GM23338 (cell line): Measurements from ENCODE around the gene SMIM13. TPM values are rescaled to one million over a fixed set of nuclear protein-coding genes. Genes with fewer than 3 reads are reported as not detected.

Experiments
- ATAC-seq: fragments of 200-7000 bp; cut with Tn5 transposase; 3 replicates; pipeline ENCODE4 v1.9.1; 2020
- DNase-seq: peaks from one replicate; pipeline ENCODE4 v3.0.0-alpha.2; 2015; ENCODE audit warnings: low spot score
- H2AFZ ChIP-seq: fragments of 200-600 bp; sonication (generic); 2 replicates; pipeline ENCODE4 v1.8.0; 2016; ENCODE audit warnings: antibody characterized with exemption, mild to moderate bottlenecking, moderate library complexity
- H3F3A ChIP-seq: fragments of 200-600 bp; sonication (generic); replicated peaks from 2 replicates; pipeline ENCODE4 v1.8.0; 2017; ENCODE audit warnings: antibody characterized with exemption, mixed run types, low read depth
- H3K27ac ChIP-seq: fragments of 200-600 bp; sonication (generic); 2 replicates; pipeline ENCODE4 v1.6.1; 2016; ENCODE audit warnings: low read depth
- H3K27me3 ChIP-seq: fragments of 200-600 bp; sonication (generic); 2 replicates; pipeline ENCODE4 v1.8.0; 2016; ENCODE audit warnings: mild to moderate bottlenecking, mixed run types, moderate library complexity; ENCODE audit not compliant: insufficient read depth
- H3K36me3 ChIP-seq: fragments of 200-600 bp; sonication (generic); 2 replicates; pipeline ENCODE4 v1.8.0; 2016; ENCODE audit warnings: mild to moderate bottlenecking; ENCODE audit not compliant: insufficient read depth
- H3K4me1 ChIP-seq: fragments of 200-600 bp; sonication (generic); 2 replicates; pipeline ENCODE4 v1.8.0; 2016; ENCODE audit warnings: mild to moderate bottlenecking, moderate library complexity; ENCODE audit not compliant: insufficient read depth
- H3K4me2 ChIP-seq: fragments of 200-600 bp; sonication (generic); 2 replicates; pipeline ENCODE4 v1.7.1; 2017; ENCODE audit warnings: mixed run types
- H3K4me3 ChIP-seq: fragments of 200-600 bp; sonication (generic); 2 replicates; pipeline ENCODE4 v1.6.1; 2016; ENCODE audit warnings: mixed run types
- H3K79me2 ChIP-seq: fragments of 200-600 bp; sonication (generic); replicated peaks from 2 replicates; pipeline ENCODE4 v1.8.0; 2017; ENCODE audit warnings: mild to moderate bottlenecking; ENCODE audit not compliant: insufficient read depth
- H3K9me2 ChIP-seq: fragments of 200-600 bp; sonication (generic); 2 replicates; pipeline ENCODE4 v1.8.0; 2017; ENCODE audit not compliant: insufficient read depth
- H4K20me1 ChIP-seq: fragments of 200-600 bp; sonication (generic); replicated peaks from 2 replicates; pipeline ENCODE4 v1.8.0; 2017; ENCODE audit warnings: mild to moderate bottlenecking; ENCODE audit not compliant: insufficient read depth
- H3K27ac Mint-ChIP-seq: 2 replicates; pipeline ENCODE4 v1.8.0; 2020; ENCODE audit warnings: inconsistent platforms, mild to moderate bottlenecking, moderate library complexity, mixed read lengths
- H3K27me3 Mint-ChIP-seq: 3 replicates; pipeline ENCODE4 v1.8.0; 2022; ENCODE audit warnings: low read depth, mild to moderate bottlenecking, moderate library complexity, mixed read lengths, inconsistent platforms; ENCODE audit not compliant: insufficient read depth, poor library complexity
- H3K36me3 Mint-ChIP-seq: 3 replicates; pipeline ENCODE4 v1.8.0; 2021; ENCODE audit warnings: low read depth, mild to moderate bottlenecking, inconsistent platforms, moderate library complexity, mixed read lengths
- H3K4me1 Mint-ChIP-seq: 3 replicates; pipeline ENCODE4 v1.8.0; 2020; ENCODE audit warnings: mild to moderate bottlenecking, inconsistent platforms, mixed read lengths
- H3K4me3 Mint-ChIP-seq: 3 replicates; pipeline ENCODE4 v1.8.0; 2021; ENCODE audit warnings: moderate library complexity, mild to moderate bottlenecking, inconsistent platforms, mixed read lengths
- H3K9me3 Mint-ChIP-seq: 3 replicates; pipeline ENCODE4 v1.8.0; 2020; ENCODE audit warnings: moderate library complexity, mild to moderate bottlenecking, inconsistent platforms, mixed read lengths
- CREB1 ChIP-seq: fragments of 250-450 bp; sonication (Bioruptor Pico); IDR thresholded peaks from 2 replicates; pipeline ENCODE4 v1.5.0; 2020; ENCODE audit warnings: low read depth, mild to moderate bottlenecking, moderate library complexity
- EZH2 ChIP-seq: fragments of 200-600 bp; sonication (generic); IDR thresholded peaks from one replicate; pipeline ENCODE4 v1.8.0; 2017; ENCODE audit warnings: antibody characterized with exemption, mild to moderate bottlenecking, low read depth; ENCODE audit not compliant: unreplicated experiment
- EZH2phosphoT487 ChIP-seq: fragments of 200-600 bp; sonication (generic); IDR thresholded peaks from one replicate; pipeline ENCODE4 v1.8.1; 2018; ENCODE audit warnings: antibody characterized with exemption; ENCODE audit not compliant: unreplicated experiment
- JUNB ChIP-seq: IDR thresholded peaks from one replicate; pipeline ENCODE4 v1.6.1; 2016; ENCODE audit warnings: antibody characterized with exemption; ENCODE audit not compliant: unreplicated experiment
- NANOG ChIP-seq: IDR thresholded peaks from 2 replicates; pipeline ENCODE4 v1.6.1; 2016; ENCODE audit warnings: antibody characterized with exemption, borderline replicate concordance
- POLR2AphosphoS5 ChIP-seq: IDR thresholded peaks from 2 replicates; pipeline ENCODE4 v1.6.1; 2016; ENCODE audit warnings: antibody characterized with exemption, low read depth
- STAT1 ChIP-seq: IDR thresholded peaks from one replicate; pipeline ENCODE4 v1.6.1; 2016; ENCODE audit warnings: antibody characterized with exemption; ENCODE audit not compliant: unreplicated experiment
- ZNF114 ChIP-seq: fragments of 250-450 bp; sonication (Bioruptor Pico); IDR thresholded peaks from 2 replicates; pipeline ENCODE4 v1.5.0; 2020; ENCODE audit warnings: mild to moderate bottlenecking, moderate library complexity
- ZNF331 ChIP-seq: fragments of 250-450 bp; sonication (Bioruptor Pico); IDR thresholded peaks from 2 replicates; pipeline ENCODE4 v1.5.0; 2020; ENCODE audit warnings: low read depth, mild to moderate bottlenecking, moderate library complexity
- polyA plus RNA-seq: library from polyadenylated mRNA; unstranded; fragments of >200 nt; fragmentation: Nextera tagmentation; extraction: Ambion mirVana; gene quantifications from 2 replicates; pipeline ENCODE4 v1.2.1, GENCODE V29; 2016
- total RNA-seq: library from RNA; depleted of rRNA; stranded (reverse); fragments of >200 nt; shearing (Covaris generic); gene quantifications from 2 replicates; pipeline ENCODE4 v1.2.3, GENCODE V29; 2014
- TF ChIP-seq, protein P1 (sequence below): IDR thresholded peaks from 2 replicates; pipeline ENCODE4 v1.6.1; 2016; ENCODE audit warnings: antibody characterized with exemption
- TF ChIP-seq, protein P2 (sequence below): fragments of 250-450 bp; sonication (Bioruptor Pico); IDR thresholded peaks from 2 replicates; pipeline ENCODE4 v1.5.0; 2020; ENCODE audit warnings: mild to moderate bottlenecking, moderate library complexity
- TF ChIP-seq, protein P3 (sequence below), 2 experiments: fragments of 200-600 bp in 1 of 2; sonication (generic) in 1 of 2; conservative IDR thresholded peaks; 2 replicates each; pipeline versions ENCODE4 v1.5.1 to v1.6.1; 2016 to 2017; ENCODE audit warnings: antibody characterized with exemption in 2 of 2, low read depth in 2 of 2, mild to moderate bottlenecking in 2 of 2, moderate library complexity in 1 of 2
- TF ChIP-seq, protein P4 (sequence below): IDR thresholded peaks from one replicate; pipeline ENCODE4 v1.6.1; 2018; ENCODE audit warnings: antibody characterized with exemption; ENCODE audit not compliant: unreplicated experiment

Gene SMIM13
- total and polyA plus RNA-seq, 2 experiments from 2014 or later: 7.2 to 12.7 TPM

DNA sequence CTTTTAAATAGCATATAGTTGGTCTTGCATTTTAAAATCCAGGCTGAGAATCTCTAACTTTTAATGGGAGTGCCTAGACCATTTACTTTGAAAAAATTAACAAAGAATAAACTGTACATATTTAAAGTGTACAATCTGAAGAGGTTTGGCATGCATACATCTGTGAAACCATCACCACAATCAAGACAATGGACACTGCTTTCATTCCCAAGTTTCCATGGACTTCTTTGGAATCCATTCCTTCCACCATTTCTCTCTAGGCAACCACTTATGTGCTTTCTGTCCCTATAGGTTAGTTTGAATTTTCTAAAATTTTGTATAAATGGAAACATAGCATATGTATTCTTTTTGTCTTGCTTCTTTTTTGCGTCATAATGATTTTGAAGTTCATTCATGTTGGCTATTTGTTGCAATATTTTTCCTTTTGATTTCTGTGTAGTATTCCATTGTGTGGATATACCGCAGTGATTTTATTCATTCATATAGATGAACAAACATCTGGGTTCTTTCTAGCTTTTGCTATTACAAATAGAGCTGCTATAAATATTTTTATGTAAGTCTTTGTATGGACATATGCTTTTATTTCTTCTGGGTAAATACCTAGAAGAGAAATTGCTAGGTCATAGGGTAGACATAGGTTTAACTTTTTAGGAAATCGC lies 88.0 kb downstream of the SMIM13 start:
- H3K4me1 Mint-ChIP-seq: peaks cover 15% of the 10 kb centered on the region
- ATAC-seq (no peak), DNase-seq (no peak)
- Histone ChIP-seq H3K4me3 (no peak overlapping the region), H2AFZ (no peak overlapping the region), H3K36me3 (peaks cover 6% of the 10 kb centered on the region), H3K4me2 (no peak overlapping the region), H3K4me1 (peaks cover 16% of the 10 kb centered on the region), H4K20me1 (no peaks in the 10 kb centered on the region), H3F3A (no peaks in the 10 kb centered on the region), H3K27me3 (no peaks in the 10 kb centered on the region), H3K27ac (no peak overlapping the region), H3K79me2 (no peaks in the 10 kb centered on the region), H3K9me2 (peaks cover 6% of the 10 kb centered on the region; the same call in 1 of the 2 replicates)
- H3K27me3 Mint-ChIP-seq: peaks cover 4% of the 10 kb centered on the region
- no peak overlapping the region for H3K4me3 Mint-ChIP-seq
- TF ChIP-seq, protein P1, sequence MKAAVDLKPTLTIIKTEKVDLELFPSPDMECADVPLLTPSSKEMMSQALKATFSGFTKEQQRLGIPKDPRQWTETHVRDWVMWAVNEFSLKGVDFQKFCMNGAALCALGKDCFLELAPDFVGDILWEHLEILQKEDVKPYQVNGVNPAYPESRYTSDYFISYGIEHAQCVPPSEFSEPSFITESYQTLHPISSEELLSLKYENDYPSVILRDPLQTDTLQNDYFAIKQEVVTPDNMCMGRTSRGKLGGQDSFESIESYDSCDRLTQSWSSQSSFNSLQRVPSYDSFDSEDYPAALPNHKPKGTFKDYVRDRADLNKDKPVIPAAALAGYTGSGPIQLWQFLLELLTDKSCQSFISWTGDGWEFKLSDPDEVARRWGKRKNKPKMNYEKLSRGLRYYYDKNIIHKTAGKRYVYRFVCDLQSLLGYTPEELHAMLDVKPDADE: no peak
- TF ChIP-seq EZH2phosphoT487 (no peak), STAT1 (no peak), NANOG (no peak), EZH2 (no peak), ZNF331 (CRISPR knock-in tag) (no peak), CREB1 (CRISPR knock-in tag) (no peak), POLR2AphosphoS5 (no peak), ZNF114 (CRISPR knock-in tag) (no peak), JUNB (no peak)
- TF ChIP-seq, protein P2, sequence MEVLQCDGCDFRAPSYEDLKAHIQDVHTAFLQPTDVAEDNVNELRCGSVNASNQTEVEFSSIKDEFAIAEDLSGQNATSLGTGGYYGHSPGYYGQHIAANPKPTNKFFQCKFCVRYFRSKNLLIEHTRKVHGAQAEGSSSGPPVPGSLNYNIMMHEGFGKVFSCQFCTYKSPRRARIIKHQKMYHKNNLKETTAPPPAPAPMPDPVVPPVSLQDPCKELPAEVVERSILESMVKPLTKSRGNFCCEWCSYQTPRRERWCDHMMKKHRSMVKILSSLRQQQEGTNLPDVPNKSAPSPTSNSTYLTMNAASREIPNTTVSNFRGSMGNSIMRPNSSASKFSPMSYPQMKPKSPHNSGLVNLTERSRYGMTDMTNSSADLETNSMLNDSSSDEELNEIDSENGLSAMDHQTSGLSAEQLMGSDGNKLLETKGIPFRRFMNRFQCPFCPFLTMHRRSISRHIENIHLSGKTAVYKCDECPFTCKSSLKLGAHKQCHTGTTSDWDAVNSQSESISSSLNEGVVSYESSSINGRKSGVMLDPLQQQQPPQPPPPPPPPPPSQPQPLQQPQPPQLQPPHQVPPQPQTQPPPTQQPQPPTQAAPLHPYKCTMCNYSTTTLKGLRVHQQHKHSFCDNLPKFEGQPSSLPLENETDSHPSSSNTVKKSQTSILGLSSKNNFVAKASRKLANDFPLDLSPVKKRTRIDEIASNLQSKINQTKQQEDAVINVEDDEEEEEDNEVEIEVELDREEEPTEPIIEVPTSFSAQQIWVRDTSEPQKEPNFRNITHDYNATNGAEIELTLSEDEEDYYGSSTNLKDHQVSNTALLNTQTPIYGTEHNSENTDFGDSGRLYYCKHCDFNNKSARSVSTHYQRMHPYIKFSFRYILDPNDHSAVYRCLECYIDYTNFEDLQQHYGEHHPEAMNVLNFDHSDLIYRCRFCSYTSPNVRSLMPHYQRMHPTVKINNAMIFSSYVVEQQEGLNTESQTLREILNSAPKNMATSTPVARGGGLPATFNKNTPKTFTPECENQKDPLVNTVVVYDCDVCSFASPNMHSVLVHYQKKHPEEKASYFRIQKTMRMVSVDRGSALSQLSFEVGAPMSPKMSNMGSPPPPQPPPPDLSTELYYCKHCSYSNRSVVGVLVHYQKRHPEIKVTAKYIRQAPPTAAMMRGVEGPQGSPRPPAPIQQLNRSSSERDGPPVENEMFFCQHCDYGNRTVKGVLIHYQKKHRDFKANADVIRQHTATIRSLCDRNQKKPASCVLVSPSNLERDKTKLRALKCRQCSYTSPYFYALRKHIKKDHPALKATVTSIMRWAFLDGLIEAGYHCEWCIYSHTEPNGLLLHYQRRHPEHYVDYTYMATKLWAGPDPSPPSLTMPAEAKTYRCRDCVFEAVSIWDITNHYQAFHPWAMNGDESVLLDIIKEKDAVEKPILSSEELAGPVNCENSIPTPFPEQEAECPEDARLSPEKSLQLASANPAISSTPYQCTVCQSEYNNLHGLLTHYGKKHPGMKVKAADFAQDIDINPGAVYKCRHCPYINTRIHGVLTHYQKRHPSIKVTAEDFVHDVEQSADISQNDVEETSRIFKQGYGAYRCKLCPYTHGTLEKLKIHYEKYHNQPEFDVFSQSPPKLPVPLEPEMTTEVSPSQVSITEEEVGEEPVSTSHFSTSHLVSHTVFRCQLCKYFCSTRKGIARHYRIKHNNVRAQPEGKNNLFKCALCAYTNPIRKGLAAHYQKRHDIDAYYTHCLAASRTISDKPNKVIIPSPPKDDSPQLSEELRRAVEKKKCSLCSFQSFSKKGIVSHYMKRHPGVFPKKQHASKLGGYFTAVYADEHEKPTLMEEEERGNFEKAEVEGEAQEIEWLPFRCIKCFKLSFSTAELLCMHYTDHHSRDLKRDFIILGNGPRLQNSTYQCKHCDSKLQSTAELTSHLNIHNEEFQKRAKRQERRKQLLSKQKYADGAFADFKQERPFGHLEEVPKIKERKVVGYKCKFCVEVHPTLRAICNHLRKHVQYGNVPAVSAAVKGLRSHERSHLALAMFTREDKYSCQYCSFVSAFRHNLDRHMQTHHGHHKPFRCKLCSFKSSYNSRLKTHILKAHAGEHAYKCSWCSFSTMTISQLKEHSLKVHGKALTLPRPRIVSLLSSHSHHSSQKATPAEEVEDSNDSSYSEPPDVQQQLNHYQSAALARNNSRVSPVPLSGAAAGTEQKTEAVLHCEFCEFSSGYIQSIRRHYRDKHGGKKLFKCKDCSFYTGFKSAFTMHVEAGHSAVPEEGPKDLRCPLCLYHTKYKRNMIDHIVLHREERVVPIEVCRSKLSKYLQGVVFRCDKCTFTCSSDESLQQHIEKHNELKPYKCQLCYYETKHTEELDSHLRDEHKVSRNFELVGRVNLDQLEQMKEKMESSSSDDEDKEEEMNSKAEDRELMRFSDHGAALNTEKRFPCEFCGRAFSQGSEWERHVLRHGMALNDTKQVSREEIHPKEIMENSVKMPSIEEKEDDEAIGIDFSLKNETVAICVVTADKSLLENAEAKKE (CRISPR knock-in tag): no peak
- TF ChIP-seq, protein P3, sequence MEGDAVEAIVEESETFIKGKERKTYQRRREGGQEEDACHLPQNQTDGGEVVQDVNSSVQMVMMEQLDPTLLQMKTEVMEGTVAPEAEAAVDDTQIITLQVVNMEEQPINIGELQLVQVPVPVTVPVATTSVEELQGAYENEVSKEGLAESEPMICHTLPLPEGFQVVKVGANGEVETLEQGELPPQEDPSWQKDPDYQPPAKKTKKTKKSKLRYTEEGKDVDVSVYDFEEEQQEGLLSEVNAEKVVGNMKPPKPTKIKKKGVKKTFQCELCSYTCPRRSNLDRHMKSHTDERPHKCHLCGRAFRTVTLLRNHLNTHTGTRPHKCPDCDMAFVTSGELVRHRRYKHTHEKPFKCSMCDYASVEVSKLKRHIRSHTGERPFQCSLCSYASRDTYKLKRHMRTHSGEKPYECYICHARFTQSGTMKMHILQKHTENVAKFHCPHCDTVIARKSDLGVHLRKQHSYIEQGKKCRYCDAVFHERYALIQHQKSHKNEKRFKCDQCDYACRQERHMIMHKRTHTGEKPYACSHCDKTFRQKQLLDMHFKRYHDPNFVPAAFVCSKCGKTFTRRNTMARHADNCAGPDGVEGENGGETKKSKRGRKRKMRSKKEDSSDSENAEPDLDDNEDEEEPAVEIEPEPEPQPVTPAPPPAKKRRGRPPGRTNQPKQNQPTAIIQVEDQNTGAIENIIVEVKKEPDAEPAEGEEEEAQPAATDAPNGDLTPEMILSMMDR (conservative IDR thresholded peaks at IDR 0.05; ENCODE audit: low read depth in 2 of 2): no peak
- TF ChIP-seq, protein P4, sequence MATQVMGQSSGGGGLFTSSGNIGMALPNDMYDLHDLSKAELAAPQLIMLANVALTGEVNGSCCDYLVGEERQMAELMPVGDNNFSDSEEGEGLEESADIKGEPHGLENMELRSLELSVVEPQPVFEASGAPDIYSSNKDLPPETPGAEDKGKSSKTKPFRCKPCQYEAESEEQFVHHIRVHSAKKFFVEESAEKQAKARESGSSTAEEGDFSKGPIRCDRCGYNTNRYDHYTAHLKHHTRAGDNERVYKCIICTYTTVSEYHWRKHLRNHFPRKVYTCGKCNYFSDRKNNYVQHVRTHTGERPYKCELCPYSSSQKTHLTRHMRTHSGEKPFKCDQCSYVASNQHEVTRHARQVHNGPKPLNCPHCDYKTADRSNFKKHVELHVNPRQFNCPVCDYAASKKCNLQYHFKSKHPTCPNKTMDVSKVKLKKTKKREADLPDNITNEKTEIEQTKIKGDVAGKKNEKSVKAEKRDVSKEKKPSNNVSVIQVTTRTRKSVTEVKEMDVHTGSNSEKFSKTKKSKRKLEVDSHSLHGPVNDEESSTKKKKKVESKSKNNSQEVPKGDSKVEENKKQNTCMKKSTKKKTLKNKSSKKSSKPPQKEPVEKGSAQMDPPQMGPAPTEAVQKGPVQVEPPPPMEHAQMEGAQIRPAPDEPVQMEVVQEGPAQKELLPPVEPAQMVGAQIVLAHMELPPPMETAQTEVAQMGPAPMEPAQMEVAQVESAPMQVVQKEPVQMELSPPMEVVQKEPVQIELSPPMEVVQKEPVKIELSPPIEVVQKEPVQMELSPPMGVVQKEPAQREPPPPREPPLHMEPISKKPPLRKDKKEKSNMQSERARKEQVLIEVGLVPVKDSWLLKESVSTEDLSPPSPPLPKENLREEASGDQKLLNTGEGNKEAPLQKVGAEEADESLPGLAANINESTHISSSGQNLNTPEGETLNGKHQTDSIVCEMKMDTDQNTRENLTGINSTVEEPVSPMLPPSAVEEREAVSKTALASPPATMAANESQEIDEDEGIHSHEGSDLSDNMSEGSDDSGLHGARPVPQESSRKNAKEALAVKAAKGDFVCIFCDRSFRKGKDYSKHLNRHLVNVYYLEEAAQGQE: no peak
- peaks cover 27% of the 10 kb centered on the region for H3K36me3 Mint-ChIP-seq
- peaks cover 16% of the 10 kb centered on the region; the same call in 2 of the 3 replicates for H3K9me3 Mint-ChIP-seq
- H3K27ac Mint-ChIP-seq: no peak overlapping the region
